GM18517 (cell line): ENCODE measurements around the gene MYZAP.
A peak's percentile ranks its signal among the peaks of the same experiment; 100 is the strongest.

Experiments used
- ATAC-seq: cut with Tn5 transposase; IDR thresholded peaks from one replicate; pipeline ENCODE4 v1.9.1; 2021; ENCODE audit warnings: mild to moderate bottlenecking, moderate library complexity; ENCODE audit not compliant: unreplicated experiment

MYZAP gene

DNA sequence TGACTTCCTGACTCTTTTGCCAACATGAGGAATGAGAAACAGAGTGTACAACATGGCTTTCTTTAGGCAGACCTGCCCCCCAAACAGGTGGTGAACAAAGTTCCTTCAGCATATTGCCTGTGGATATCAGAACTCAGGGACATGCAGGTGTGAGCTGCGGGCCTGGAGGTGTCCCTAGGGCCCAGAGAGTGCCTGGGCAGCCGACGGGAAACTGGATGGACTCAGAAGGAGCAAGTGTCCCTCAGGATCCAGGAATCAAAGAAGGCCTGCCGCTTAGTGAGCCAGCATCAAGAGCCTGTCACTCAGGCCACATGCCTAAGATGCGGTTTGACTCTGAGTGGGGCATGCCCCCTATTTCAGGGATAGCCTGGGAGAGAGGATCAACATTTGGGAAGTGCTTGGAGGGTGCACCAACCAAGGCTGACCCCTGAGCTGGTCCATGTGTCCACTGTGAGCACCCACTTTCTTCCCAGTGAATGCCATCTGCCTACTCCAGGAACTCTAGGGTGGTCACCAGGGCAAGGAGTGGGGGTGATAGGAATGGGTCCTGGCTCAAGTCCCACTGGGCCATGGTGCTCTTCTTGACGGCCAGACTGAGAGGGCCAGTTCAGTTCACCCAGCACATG lies 98.8 kb downstream of the MYZAP start:
- no peak for ATAC-seq

DNA sequence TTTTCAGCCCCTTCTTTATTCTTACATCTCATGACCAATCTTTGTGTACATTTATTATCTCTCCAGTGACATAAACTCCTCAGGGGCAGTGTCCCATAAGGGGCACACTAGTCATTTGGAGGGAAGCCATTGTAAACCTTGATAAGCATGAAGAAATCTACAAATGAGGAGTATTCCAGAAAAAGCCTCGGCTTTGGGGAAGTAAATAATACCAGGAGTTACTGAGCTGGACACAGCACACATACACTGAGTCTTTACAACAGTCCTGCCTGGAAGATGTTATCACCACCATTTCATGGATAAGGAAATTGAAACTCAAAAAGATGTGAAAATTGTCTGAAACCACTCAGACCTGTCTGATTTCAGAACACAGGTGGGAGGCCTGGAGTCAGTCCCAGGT lies 99.4 kb downstream of the MYZAP start:
- no peak for ATAC-seq

DNA sequence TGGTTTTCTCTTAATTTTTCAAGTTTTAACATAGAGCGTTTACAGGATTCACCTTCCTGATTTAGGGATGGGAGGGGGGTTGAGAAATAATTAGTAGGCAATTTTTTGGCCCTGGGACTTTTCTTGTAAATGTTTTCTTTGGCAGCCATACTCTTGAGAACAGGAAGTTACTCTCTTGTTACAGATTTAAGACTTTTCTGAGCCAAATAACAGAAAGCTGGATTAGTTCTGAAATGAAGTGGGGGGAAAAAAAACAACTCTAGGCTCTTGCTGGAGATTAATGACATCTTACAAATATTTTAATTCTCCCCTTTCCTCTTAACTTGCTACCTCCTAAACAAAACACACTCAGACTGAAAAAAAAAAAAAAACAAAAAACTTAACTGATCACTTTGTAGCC lies 101.0 kb downstream of the MYZAP start:
- no peak for ATAC-seq

DNA sequence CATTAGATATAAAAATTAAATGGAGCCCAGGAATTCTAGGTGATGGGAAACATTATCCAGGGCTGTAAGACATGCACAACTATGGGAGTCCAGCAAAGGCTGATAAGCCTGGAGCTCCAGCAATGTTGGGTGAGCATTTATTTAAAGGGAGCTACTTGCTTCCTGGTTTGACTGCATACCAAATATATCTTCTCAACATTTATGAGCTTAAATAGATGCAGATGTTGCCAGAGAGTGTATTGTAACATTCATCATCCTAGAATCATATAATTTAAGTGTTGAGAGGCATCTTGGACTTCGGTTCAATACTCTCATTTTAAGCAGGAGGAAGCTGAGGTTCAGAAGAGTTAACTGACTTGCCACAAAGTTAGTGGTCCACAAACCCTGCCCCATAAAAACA lies 102.6 kb downstream of the MYZAP start:
- no peak for ATAC-seq

DNA sequence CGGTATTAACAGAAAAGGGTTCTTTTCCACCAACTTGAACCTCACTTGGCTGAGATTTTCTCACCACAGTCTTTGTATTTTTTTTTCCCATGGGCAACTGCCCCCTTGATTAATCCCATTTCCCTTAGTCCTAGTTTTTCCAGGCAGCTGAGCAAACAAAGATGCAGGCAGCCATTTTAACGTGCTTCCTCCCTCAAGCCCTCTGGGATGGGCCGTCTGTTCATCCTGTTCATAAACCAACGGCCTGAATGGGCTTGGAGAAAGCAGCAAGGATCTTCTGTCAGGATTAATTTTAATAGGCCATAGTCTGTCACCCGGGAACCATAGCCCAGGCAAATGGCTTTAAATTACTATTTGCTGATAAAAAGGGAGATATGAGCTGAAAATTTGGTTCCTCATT lies 104.4 kb downstream of the MYZAP start:
- no peak for ATAC-seq

DNA sequence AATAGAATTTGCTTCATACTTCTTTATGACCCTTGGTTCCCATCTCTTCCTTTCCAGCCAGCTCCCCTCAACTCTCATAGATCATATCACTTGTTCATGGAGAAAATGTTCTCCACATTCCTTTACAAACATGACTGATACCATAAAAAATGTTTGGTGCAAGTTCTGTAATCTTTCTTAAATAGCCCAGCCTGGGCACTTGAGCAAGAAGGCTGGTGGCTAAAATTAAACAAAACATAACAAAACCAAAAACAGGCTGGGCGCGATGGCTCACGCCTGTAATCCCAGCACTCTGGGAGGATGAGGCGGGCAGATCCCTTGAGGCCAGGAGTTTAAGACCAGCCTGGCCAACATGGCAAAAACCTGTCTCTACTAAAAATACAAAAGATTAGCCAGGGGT lies 105.9 kb downstream of the MYZAP start:
- no peak for ATAC-seq

DNA sequence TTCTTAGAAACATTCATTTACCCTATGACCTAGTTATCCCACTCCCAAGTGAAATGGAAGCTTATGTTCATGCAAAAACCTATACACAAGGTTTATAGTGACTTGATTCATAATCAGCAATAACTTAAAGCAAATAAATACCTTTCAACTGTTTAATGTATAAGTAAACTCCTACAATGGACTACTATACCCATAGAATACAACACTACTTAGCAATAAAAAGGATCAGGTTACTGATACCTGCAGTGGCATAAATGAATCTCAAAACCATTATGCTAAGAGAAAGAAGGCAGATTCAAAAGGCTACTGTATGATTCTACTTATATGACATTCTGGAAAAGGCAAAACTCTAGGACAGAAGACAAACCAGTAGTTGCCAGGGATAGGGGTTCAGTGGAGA lies 106.5 kb downstream of the MYZAP start:
- no peak for ATAC-seq

DNA sequence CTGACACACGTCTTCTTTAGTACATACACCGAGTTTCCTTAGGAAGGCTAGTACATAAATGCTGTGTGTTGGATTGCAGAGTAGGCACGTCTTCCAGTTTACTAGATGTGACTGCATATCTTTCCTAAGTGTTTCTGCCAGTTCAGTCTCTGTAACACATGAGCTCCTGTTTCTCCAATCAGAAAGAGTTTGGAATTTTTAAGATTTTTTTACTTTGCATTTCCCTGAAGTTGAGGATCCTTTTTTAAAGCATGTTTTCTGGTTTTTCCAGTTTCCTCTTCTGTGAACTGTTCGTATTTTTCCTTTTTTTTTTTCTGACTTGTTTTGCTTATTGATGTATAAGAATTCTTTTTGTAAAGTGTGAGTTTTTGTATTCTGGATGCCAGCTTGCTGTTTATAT lies 107.3 kb downstream of the MYZAP start:
- ATAC-seq, result no peak

DNA sequence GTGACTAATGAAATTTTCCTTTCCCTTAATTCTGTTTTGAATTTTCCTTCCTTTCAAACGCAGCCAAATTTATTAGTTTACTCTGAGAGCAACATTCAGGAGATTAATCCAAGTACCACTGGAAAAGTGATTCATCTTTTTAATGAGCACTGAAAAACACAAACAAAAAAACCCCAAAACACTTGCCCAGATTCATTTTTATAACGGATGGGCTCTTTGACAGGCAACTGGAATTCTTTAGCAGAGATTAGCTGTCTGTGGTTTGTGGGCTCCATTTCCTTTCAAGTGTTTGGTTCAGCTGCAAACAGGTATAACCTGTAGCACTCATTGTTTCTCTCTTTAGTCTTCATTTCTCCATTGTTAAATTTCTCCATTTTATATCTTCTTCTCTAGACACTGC lies 111.7 kb downstream of the MYZAP start:
- ATAC-seq, result no peak

DNA sequence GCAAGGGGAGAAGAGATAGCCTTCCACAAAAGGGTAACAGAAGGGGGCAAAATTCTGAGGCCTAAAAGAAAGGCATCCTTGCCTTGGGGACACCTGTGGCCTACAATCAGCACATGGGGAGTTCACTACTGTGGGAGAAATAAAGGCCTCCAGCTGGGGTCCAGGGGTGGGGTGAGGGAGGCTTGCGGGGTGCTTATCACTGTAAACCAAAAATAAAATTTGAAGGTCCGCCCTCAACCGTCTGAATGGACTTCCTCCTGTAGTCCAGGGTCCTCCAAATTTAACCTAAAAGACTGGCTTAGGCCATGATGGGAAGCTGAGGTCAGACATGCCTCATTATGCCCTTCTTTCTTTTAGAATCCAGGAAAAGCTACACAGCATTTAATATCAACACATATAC lies 112.7 kb downstream of the MYZAP start:
- no peak for ATAC-seq

DNA sequence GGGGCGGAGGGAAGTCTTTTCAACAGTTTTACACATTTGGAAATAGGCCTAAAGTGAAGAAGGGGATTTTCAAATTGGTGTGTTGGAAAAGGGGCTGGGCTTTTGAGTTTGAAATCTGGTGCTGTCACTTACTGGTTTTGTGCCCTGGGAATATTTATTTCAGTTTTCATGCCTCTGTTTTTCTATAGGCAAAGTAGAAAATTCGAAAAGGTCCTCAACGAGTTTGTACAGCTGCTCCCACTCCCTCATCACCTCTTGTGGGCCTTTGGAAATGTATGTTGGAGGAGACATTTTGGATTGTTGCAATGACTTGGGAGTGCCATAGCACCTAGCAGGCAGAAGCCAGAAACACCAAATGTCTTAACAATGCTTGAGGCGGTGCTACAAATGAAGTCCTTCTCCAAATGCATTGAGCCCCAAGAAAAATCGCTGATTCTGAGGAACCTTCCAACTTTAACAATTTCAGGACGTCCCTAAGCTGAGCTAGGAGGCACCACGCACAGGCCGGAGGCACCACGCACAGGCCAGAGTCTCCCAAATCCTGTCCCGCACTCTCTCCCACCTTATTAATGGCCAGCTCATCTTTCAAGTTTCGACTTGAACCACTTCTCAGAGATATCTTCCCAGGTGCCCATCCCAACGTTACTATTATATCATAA lies 114.2 kb downstream of the MYZAP start:
- no peak for ATAC-seq

DNA sequence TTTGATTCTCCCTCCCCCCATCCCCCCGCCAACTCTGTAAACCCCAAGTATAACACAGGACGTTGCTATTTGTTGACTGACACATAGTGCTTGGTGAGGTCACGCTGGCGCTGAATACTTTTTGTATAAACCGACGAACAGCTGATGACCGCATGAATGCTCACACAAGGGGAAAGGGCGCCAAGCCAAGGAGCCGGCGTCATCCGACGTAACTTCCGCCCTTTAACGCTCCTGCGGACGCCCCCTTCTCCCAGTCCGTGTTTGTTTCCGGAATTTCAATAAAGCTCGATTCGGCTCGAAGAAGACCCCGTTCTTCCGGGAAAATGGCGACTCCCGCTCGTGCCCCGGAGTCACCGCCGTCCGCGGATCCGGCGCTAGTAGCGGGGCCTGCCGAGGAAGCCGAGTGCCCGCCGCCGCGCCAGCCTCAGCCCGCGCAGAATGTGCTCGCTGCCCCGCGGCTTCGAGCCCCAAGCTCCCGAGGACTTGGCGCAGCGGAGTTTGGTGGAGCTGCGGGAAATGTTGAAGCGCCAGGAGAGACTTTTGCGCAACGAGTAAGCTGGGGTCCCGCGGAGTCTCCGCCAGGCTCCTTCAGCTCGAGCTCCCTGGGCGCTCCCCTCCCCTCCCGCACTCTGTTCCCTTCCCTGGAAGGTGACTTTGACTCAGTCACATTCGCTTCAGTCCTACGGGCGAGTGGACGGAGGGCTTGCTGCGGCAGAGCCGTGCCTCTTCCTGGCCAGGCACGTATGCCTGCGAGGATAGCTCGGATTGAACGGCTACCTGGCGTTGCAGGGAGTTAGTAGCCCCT lies 114.9 kb downstream of the MYZAP start, which contains the start of gene POLR2M:
Gene POLR2M (plus strand): TSS at position 310 of the 805 bp plus-strand sequence. CDS start 129 bp downstream, at position 439.
- peak; percentile 85 for ATAC-seq

DNA sequence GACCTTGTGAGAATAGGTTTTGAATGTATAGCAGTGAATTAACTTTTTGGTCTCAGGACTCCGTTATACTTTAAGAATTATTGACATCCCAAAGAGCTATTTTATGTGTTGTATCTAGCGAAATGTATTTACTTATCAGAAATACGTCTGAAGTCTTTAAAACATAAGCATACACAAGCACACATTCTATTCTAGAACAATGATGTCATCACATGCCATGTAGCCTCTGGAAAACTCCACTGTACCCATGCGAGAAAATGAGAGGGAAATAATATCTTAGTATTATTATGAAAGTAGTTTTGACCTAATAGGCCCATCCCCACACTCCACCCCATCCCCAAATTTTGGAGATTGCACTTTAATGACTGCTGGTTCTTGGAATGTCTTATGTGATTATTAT lies 116.3 kb downstream of the MYZAP start:
- no peak for ATAC-seq

DNA sequence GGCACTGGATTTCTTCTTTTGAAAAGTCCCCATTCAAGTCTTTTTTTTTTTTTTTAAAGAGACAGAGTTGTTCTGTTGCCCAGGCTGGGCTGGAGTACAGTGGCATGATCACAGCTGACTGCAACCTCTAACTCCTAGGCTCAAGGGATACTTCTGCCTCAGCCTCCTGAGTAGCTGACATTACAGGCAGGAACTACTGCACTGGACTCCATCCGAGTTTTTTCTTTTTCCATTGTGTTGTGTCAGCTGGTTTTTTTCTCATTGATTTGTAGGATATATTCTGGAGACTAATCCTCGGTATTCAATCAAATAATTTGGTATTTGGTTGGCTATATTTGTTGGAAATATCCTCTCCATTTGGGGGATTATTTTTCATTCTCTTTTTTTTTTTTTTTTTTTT lies 126.6 kb downstream of the MYZAP start:
- ATAC-seq, result no peak

DNA sequence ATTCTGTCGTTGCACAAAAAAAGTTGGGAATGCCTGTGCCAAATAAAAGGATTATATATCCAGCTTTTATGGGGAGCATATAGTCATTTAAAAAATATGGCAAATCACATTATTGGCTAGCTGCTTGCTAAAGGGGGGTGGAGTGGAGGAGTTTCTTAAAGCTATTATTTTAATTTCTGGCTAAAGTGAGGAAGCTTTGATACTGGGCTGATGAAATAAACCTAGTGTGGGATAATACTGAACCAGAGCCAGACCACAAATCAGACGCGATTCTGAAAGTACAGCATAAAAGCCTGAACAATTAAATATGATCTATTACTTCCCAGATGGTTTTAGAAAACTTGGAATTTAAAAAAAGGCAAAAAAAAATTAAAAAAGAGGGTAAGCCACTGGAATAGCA lies 129.2 kb downstream of the MYZAP start:
- no peak for ATAC-seq

DNA sequence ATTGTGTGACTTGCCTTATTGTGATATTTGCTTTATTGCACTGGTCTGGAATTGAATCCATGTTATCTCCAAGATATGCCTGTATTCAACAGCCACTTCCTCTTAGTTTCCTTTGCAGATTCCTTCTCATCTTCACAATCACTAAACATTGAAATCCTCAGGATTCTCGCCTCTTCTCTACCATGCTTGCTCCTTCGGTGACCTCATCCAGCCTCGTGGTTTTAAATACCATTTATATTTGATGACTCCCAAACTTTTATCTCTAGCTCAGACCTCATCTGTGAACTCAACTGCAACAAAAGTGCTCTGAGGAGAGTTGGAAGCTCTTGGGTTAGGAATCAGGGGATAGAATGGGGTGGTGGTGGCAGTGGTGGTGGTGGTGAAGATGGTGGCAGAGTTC lies 134.7 kb downstream of the MYZAP start:
- ATAC-seq, result no peak

DNA sequence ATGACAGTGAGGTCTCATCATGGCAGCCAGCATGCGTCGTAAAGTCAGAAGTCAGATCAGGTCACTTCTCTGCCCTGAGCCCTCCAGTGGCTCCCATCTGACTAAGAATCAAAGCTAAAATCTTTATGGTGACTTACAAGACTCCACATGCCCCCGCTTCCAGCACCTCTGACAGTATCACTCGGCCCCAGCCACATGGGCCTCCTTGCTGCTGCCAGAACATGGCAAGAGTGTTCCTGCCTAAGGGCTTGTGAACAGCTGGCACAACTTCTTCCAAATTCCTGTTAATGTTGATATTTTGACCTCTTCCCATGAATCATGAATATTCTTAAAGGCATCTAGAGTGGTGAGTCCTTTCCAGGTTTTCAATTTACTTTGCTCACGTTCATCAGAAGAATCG lies 135.3 kb downstream of the MYZAP start:
- no peak for ATAC-seq

DNA sequence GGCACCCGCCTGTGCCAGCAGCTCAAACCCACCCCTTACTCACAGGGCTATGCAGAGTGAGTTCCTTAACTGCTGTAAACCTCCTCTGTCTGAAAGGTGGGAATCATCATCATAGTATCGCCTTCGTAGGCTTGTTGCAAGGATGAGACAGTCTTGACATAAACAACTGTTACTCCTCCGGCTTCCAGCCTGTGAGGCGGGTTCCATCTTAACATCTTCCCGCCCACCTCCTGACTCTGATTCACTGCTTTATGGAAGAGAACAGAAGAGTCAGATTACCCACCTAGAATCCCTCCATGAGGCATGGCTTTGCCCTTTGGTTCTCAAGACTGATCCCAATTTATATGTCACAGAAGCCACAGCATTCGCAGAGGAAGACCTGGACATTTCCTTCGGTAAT lies 136.7 kb downstream of the MYZAP start:
- no peak for ATAC-seq

DNA sequence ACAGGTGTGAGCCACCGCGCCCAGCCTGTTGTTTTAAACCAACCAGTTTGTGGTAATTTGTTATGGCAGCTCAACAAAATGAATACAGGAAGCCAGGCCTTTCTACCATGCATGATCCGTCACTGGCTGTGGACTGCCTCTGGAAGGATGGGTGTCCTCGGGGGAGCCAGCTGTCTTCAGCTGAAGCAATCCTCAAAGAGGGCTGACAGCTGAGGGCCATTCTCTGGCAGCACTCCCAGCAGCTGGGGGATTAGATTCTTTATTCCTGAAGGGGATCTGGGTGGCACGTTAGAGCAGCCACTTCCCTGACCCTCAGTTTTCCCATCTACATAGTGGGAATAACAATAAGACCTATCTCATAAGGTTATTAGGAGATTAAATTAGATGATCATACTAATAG lies 139.2 kb downstream of the MYZAP start:
- no peak for ATAC-seq

DNA sequence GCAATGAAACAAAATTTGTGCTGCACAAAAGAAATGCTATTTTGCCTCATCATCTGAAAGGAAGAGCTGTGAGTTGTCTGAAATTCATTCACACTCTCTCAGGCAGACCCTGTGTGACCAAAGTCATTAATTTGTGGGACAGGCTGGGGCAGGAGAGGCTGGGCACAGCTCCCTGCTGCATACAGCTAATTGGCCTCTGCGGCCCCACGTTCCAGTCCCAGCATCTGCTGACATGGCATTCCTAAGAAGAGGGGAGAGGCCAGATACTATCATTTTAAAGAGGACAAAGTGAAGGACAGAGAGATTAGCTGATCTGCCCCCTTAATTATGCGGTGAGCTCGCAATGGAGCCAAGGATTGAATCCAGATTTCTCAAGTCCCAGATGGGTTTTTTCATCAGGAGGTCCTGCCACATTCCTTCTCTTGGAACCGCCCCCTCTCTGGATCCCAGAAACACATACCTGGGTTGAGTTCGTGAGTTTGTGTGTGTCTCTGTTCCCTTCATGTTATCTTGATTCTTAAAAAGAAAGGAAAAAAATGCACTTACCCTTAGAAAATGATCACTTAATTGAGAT lies 139.9 kb downstream of the MYZAP start:
- ATAC-seq, result no peak

DNA sequence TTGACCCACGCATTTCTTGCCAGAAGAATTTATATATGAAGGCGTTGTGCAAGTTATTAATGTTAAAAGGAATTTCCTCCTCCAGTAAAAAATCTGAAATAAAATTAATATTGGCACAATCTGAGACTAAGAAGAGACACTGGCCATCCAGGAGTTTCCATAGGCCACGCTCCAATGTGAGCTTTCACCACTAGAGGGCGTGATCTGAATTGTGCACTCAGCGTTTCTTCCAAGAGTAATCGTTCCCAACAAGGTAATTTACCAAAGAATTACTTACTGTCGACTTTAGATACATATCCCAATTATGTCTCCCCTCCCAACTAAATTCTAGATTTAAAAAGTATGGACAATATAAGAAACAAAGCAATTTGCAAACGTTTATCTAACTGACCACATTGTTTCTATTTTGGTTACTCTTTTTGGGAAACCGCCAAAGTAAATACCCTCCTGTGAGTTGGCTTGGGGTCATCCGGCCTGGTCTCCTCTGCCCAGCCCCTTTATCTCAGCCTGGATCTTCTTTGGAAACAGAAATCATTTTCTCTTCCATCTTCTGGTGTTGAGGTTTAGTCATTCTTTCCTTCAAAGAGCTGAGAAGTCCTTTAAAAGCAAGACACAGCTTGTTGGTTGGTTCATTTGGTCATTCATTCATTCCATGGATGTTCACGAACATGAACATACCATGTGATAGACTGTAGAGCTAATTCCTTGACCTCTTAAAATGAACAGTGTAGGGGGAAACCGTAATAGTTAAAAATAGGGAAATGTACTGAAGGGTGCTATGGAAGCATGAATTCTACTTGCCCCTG lies 141.0 kb downstream of the MYZAP start:
- ATAC-seq, result no peak
